Measurements from ENCODE around the gene MRPL36. TPM values are rescaled to one million over a fixed set of nuclear protein-coding genes. Genes with fewer than 3 reads are reported as not detected.

MRPL36 gene
- total and polyA plus RNA-seq, 4 donors: 22.3 to 106 (median 56.3) TPM

DNA sequence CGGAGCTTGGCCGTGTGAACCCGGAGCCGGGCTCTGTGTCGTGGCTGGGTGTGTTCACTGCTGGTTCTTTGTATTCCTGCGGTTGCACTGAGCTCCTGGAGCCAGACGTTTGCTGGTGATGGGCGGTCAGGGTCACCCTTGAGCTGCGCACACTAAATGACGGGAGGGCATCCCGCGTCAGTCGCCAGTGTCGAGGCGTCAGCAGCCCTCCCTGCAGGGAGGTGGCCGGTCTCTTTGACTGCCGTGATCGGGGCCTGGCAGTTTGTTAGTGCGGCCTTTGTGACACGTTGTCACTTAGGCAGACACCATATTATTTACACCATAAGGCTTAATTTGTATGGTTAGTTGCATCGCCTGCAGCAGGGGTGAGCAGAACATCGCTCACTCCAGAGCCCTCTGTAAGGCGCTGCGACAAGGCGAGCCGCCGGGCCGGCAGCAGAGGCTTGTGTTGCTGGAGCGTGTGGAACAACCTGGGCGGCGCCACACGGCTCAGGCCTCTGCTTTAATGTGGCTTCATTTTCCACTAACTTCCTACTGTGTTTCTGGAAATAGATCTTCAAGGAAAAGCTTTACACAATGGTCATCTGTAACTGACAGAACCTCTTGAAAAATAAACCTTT lies 9.9 kb upstream of the MRPL36 start:
- WGBS: 91% methylated on average over 32 of the region's 32 CpGs
- Histone ChIP-seq H3K4me3 (ENCODE audit: low read depth in 1 of 3, low read length in 3 of 3) (no peak overlapping the region), H3K36me3 (ENCODE audit: control insufficient read depth in 4 of 4, insufficient read depth in 3 of 4, low read depth in 1 of 4, low read length in 3 of 4) (peaks cover 20 to 81% (median 61%) of the 10 kb centered on the region in 4 donors), H3K9me3 (ENCODE audit: control insufficient read depth in 4 of 4, low read length in 3 of 4) (no peaks in the 10 kb centered on the region), H3K4me1 (ENCODE audit: control insufficient read depth in 4 of 4, insufficient read depth in 4 of 4, low read length in 3 of 4) (no peaks in the 10 kb centered on the region), H3K27me3 (ENCODE audit: control insufficient read depth in 4 of 4, insufficient read depth in 4 of 4, low read length in 3 of 4) (no peaks in the 10 kb centered on the region), H3K27ac (ENCODE audit: low read depth in 1 of 2, low read length in 2 of 2) (no peak overlapping the region), H3K9ac (ENCODE audit: low read depth in 1 of 2, low read length in 2 of 2) (no peak overlapping the region)
- no peak for TF ChIP-seq HNF4G (IDR thresholded peaks at IDR 0.05)
- no peak for TF ChIP-seq RAD21 (IDR thresholded peaks at IDR 0.05)
- TF ChIP-seq, protein P1, sequence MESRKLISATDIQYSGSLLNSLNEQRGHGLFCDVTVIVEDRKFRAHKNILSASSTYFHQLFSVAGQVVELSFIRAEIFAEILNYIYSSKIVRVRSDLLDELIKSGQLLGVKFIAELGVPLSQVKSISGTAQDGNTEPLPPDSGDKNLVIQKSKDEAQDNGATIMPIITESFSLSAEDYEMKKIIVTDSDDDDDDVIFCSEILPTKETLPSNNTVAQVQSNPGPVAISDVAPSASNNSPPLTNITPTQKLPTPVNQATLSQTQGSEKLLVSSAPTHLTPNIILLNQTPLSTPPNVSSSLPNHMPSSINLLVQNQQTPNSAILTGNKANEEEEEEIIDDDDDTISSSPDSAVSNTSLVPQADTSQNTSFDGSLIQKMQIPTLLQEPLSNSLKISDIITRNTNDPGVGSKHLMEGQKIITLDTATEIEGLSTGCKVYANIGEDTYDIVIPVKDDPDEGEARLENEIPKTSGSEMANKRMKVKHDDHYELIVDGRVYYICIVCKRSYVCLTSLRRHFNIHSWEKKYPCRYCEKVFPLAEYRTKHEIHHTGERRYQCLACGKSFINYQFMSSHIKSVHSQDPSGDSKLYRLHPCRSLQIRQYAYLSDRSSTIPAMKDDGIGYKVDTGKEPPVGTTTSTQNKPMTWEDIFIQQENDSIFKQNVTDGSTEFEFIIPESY (IDR thresholded peaks at IDR 0.05): no peak
- TF ChIP-seq, protein P2, sequence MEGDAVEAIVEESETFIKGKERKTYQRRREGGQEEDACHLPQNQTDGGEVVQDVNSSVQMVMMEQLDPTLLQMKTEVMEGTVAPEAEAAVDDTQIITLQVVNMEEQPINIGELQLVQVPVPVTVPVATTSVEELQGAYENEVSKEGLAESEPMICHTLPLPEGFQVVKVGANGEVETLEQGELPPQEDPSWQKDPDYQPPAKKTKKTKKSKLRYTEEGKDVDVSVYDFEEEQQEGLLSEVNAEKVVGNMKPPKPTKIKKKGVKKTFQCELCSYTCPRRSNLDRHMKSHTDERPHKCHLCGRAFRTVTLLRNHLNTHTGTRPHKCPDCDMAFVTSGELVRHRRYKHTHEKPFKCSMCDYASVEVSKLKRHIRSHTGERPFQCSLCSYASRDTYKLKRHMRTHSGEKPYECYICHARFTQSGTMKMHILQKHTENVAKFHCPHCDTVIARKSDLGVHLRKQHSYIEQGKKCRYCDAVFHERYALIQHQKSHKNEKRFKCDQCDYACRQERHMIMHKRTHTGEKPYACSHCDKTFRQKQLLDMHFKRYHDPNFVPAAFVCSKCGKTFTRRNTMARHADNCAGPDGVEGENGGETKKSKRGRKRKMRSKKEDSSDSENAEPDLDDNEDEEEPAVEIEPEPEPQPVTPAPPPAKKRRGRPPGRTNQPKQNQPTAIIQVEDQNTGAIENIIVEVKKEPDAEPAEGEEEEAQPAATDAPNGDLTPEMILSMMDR (IDR thresholded peaks at IDR 0.05; ENCODE audit: low read depth, low read length, missing input control): no peak
- no peak for TF ChIP-seq FOXA1 (IDR thresholded peaks at IDR 0.05)
- TF ChIP-seq NR2F2 (IDR thresholded peaks at IDR 0.05): no peak
- no peak for TF ChIP-seq FOXA2 (IDR thresholded peaks at IDR 0.05)
- no peak for TF ChIP-seq JUND (IDR thresholded peaks at IDR 0.05)
- TF ChIP-seq, protein P3, sequence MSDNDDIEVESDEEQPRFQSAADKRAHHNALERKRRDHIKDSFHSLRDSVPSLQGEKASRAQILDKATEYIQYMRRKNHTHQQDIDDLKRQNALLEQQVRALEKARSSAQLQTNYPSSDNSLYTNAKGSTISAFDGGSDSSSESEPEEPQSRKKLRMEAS (IDR thresholded peaks at IDR 0.05): no peak
- no peak for TF ChIP-seq EGR1 (IDR thresholded peaks at IDR 0.05; ENCODE audit: low read depth in 2 of 2)
- TF ChIP-seq YY1 (IDR thresholded peaks at IDR 0.05): no peak
- TF ChIP-seq, protein P4, sequence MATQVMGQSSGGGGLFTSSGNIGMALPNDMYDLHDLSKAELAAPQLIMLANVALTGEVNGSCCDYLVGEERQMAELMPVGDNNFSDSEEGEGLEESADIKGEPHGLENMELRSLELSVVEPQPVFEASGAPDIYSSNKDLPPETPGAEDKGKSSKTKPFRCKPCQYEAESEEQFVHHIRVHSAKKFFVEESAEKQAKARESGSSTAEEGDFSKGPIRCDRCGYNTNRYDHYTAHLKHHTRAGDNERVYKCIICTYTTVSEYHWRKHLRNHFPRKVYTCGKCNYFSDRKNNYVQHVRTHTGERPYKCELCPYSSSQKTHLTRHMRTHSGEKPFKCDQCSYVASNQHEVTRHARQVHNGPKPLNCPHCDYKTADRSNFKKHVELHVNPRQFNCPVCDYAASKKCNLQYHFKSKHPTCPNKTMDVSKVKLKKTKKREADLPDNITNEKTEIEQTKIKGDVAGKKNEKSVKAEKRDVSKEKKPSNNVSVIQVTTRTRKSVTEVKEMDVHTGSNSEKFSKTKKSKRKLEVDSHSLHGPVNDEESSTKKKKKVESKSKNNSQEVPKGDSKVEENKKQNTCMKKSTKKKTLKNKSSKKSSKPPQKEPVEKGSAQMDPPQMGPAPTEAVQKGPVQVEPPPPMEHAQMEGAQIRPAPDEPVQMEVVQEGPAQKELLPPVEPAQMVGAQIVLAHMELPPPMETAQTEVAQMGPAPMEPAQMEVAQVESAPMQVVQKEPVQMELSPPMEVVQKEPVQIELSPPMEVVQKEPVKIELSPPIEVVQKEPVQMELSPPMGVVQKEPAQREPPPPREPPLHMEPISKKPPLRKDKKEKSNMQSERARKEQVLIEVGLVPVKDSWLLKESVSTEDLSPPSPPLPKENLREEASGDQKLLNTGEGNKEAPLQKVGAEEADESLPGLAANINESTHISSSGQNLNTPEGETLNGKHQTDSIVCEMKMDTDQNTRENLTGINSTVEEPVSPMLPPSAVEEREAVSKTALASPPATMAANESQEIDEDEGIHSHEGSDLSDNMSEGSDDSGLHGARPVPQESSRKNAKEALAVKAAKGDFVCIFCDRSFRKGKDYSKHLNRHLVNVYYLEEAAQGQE (IDR thresholded peaks at IDR 0.05): no peak
- no peak for TF ChIP-seq SP1 (IDR thresholded peaks at IDR 0.05)
- no peak for TF ChIP-seq RXRA (IDR thresholded peaks at IDR 0.05)
- TF ChIP-seq, protein P5, sequence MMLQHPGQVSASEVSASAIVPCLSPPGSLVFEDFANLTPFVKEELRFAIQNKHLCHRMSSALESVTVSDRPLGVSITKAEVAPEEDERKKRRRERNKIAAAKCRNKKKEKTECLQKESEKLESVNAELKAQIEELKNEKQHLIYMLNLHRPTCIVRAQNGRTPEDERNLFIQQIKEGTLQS (IDR thresholded peaks at IDR 0.05): no peak
- DNase-seq (ENCODE audit: low spot score): no peak

DNA sequence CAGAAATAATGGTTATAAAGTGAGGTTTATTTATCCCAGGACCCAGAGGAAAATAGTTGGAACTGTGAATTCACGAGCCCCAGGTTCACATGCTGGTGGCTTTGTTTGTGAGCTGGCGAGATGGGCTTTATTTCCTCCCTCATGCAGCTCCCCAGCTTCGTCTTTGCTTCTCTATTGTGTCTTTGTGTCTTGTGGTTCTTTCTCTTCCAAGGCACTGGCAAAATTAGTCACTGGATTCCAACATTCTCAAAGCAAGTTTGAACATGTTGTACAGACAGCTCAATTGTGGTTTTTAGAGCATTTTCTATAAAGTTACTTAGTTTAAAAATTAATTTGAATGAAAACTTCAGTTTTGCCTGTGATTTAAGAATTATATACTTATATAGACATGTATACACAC lies 8.8 kb upstream of the MRPL36 start:
- Histone ChIP-seq H3K4me3 (ENCODE audit: low read depth in 1 of 3, low read length in 3 of 3) (no peak overlapping the region), H3K4me1 (ENCODE audit: control insufficient read depth in 4 of 4, insufficient read depth in 4 of 4, low read length in 3 of 4) (no peaks in the 10 kb centered on the region), H3K9me3 (ENCODE audit: control insufficient read depth in 4 of 4, low read length in 3 of 4) (no peaks in the 10 kb centered on the region), H3K36me3 (ENCODE audit: control insufficient read depth in 4 of 4, insufficient read depth in 3 of 4, low read depth in 1 of 4, low read length in 3 of 4) (peaks cover 19 to 79% (median 56%) of the 10 kb centered on the region in 4 donors), H3K9ac (ENCODE audit: low read depth in 1 of 2, low read length in 2 of 2) (no peak overlapping the region), H3K27me3 (ENCODE audit: control insufficient read depth in 4 of 4, insufficient read depth in 4 of 4, low read length in 3 of 4) (no peaks in the 10 kb centered on the region), H3K27ac (ENCODE audit: low read depth in 1 of 2, low read length in 2 of 2) (no peak overlapping the region)
- 60% methylated on average over 3 of the region's 3 CpGs for WGBS
- DNase-seq (ENCODE audit: low spot score): no peak
- TF ChIP-seq FOXA2 (IDR thresholded peaks at IDR 0.05): no peak
- TF ChIP-seq GABPA (IDR thresholded peaks at IDR 0.05 in 1 of 2, conservative IDR thresholded peaks at IDR 0.05 in 1 of 2): no peak
- no peak for TF ChIP-seq SP1 (IDR thresholded peaks at IDR 0.05)
- TF ChIP-seq RXRA (IDR thresholded peaks at IDR 0.05): no peak
- no peak for TF ChIP-seq TAF1 (conservative IDR thresholded peaks at IDR 0.05)
- TF ChIP-seq RAD21 (IDR thresholded peaks at IDR 0.05): no peak
- no peak for TF ChIP-seq FOXA1 (IDR thresholded peaks at IDR 0.05)
- TF ChIP-seq, protein P4 (IDR thresholded peaks at IDR 0.05): no peak
- TF ChIP-seq JUND (IDR thresholded peaks at IDR 0.05): no peak
- TF ChIP-seq YY1 (IDR thresholded peaks at IDR 0.05): no peak
- no peak for TF ChIP-seq EGR1 (IDR thresholded peaks at IDR 0.05; ENCODE audit: low read depth in 2 of 2)
- TF ChIP-seq, protein P1 (IDR thresholded peaks at IDR 0.05): no peak
- TF ChIP-seq HNF4G (IDR thresholded peaks at IDR 0.05): no peak
